ENCODE data around the gene MMP11.

Gene MMP11

DNA sequence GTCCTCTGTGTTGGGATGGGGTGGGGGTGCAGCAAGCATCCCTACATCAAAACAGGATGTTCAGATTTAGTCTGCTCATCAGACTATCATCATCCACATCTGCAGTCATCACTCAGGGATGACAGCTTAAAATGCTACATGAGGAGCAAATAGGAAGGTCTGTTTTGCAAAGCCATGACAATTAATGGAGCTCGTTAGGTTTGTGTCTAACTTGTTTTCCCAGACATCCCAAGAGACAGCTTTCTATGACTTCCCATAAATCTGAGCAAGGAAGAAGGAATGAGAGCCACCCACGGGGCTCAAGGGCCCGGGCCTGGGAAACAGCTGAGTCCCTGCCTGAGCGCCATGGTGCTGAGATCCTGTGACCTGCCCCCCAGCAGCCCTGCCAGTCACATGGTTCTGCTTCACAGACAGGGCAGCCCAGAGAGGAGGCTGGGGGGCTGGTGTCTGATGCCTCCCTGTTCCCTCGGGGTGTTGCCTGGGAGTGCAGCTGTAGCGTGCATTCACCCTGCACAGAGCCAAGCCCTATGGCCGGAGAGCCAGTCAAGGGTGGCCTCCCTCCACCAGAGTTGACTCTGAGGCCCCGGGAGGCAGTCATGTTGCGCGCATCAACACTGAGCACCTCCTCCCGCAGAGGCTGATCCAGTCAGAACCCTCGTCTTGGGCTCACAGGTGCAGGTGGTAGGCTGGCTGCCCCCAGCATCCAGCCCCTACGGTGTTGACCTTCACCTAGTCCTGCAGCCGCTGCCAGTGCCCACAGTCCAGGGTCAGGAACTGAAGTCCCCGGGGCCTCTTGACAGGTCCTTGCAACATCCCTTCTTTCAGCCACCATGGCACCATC, 54.1 kb downstream of the MMP11 start:
- peaks cover 91% of the 10 kb centered on the region for H3K36me3 ChIP-seq
- H3K4me1 ChIP-seq (ENCODE audit: control insufficient read depth in 1 of 2, insufficient read depth in 1 of 2, low read depth in 1 of 2, low read length in 1 of 2): no peaks in the 10 kb centered on the region
- no peaks in the 10 kb centered on the region for H3K9me3 ChIP-seq
- H3K27me3 ChIP-seq: no peaks in the 10 kb centered on the region
- H3K27ac ChIP-seq: no peak overlapping the region
- no peak overlapping the region for H3K4me3 ChIP-seq (ENCODE audit: low read depth in 1 of 2, low read length in 1 of 2)
- TF ChIP-seq, protein P1, sequence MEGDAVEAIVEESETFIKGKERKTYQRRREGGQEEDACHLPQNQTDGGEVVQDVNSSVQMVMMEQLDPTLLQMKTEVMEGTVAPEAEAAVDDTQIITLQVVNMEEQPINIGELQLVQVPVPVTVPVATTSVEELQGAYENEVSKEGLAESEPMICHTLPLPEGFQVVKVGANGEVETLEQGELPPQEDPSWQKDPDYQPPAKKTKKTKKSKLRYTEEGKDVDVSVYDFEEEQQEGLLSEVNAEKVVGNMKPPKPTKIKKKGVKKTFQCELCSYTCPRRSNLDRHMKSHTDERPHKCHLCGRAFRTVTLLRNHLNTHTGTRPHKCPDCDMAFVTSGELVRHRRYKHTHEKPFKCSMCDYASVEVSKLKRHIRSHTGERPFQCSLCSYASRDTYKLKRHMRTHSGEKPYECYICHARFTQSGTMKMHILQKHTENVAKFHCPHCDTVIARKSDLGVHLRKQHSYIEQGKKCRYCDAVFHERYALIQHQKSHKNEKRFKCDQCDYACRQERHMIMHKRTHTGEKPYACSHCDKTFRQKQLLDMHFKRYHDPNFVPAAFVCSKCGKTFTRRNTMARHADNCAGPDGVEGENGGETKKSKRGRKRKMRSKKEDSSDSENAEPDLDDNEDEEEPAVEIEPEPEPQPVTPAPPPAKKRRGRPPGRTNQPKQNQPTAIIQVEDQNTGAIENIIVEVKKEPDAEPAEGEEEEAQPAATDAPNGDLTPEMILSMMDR (IDR thresholded peaks at IDR 0.05): no peak

DNA sequence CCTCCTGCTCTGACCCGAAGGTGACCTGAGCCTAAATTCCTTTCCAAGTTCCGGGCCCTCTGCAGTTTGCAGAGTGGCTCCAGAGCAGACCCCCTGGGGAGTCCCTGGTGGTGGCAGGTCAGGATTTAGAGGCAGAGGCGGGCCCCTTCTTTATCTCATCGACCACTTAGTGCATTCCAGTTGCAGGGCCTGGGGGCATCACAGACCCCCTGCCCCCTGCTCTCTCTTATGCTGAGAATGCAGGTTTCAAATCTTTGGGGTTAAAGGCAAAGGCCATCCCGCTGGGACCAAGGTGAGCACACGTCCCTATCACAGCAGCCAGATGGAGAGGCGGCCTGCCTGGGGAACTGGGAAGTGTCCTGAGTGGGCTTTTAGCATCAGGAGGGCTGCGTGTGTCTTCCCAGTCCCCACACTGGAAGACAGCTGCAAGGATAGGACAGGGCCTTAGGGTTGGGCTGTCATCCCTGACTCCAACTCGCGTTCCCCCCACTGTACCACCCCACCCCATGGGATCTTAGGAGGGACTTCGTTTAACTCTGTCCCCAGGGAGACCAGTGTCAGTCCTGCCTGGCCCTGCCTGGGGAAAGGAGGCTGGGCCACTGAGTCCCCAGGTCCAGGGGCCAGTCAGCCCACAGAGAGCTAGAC, 54.8 kb downstream of the MMP11 start:
- TF ChIP-seq, protein P1 (IDR thresholded peaks at IDR 0.05): no peak
- Histone ChIP-seq H3K4me1 (ENCODE audit: control insufficient read depth in 1 of 2, insufficient read depth in 1 of 2, low read depth in 1 of 2, low read length in 1 of 2) (no peaks in the 10 kb centered on the region), H3K27me3 (no peaks in the 10 kb centered on the region), H3K36me3 (peaks cover 91% of the 10 kb centered on the region), H3K4me3 (ENCODE audit: low read depth in 1 of 2, low read length in 1 of 2) (no peak overlapping the region), H3K27ac (no peak overlapping the region), H3K9me3 (no peaks in the 10 kb centered on the region)

DNA sequence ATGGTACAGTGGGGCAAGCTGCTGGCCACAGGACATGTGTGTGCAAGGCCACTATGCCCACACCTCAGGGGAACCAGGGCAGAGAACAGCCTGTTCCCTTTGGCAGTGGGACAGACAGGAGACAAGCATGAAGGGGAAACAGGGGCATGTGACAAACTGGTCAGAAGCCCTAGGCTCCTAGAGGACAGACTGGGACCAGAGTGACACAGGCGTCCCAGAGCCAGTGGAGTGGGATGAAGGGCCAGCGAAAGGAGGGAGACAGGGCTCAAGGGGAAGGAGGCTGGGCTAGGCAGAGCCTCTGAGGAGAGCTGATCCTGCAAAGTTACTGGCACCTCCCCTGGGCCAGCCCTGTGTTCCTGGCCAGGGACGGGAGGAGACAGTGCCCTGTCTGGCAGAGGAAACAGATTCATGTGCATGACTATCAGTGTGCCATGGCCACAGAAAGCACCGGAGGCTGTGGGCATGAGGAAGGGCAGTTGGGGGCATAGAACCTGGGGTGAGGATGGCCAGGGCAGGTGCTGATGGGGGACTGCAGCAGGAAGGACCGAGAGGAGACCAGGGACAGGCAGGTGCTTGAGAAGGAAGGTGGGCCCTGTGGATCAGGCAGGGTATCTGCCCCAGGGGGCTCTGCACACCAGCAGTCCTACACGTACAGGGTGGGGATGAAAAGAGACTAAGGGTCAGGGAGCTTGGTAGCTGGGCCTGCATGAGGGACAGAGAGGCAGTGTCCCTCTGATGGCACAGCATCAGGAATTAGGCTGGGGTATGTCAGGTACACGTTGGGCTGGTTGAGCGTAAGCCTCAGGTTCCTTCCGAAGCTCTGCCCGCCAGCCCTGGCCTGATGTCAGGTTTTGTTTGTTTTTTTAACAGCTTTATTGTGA, 56.4 kb downstream of the MMP11 start:
- Histone ChIP-seq H3K36me3 (peaks cover 92% of the 10 kb centered on the region), H3K4me3 (ENCODE audit: low read depth in 1 of 2, low read length in 1 of 2) (no peak overlapping the region), H3K27me3 (no peaks in the 10 kb centered on the region), H3K4me1 (ENCODE audit: control insufficient read depth in 1 of 2, insufficient read depth in 1 of 2, low read depth in 1 of 2, low read length in 1 of 2) (no peaks in the 10 kb centered on the region), H3K27ac (no peak overlapping the region), H3K9me3 (no peaks in the 10 kb centered on the region)
- TF ChIP-seq, protein P1 (IDR thresholded peaks at IDR 0.05): no peak

DNA sequence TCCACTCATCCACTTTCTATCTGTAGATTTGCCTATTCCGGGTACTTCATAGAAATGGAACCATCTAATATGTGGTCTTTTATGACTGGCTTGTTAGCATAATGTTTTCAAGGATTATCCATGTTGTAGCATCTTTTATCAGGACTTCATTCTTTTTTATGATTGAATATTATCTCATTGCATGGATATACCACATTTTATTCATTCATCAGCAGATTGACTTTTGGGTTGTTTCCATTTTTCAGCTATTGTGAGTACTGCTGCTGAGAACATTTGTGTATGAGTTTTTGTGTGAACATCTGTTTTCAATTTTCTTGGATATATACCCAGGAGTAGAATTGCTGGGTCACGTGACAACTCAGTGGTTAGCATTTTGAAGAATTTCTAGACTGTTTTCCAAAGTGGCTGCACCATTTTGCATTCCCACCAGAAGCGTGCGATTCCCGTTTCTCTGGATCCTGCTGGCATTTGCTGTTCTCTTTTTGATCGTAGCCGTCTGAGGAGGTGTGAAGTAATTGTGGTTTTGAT, 57.3 kb downstream of the MMP11 start:
- Histone ChIP-seq H3K4me1 (ENCODE audit: control insufficient read depth in 1 of 2, insufficient read depth in 1 of 2, low read depth in 1 of 2, low read length in 1 of 2) (no peaks in the 10 kb centered on the region), H3K36me3 (peaks cover 92% of the 10 kb centered on the region), H3K27me3 (no peaks in the 10 kb centered on the region), H3K9me3 (no peaks in the 10 kb centered on the region), H3K4me3 (ENCODE audit: low read depth in 1 of 2, low read length in 1 of 2) (no peak overlapping the region), H3K27ac (no peak overlapping the region)
- TF ChIP-seq, protein P1 (IDR thresholded peaks at IDR 0.05): no peak

DNA sequence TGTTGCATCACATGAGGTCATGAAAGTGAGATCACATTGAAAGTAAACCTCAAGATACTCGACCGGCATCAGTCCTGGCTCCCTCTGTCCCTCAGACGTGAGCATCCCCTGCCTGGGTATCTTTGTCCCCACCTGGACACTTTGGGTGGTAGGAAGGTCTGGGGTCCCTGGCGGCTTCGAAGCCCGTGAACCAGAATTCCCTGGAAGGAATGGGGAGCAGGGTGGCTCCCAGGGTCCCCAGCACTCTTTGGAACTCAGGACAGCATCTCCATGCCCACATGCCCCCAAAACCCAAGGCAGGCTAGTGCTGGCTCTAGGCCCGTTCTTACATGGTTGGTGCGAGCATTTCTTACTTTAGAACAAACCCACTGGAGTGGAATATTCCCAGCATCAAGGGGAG, 58.6 kb downstream of the MMP11 start:
- TF ChIP-seq, protein P1 (IDR thresholded peaks at IDR 0.05): no peak
- Histone ChIP-seq H3K36me3 (peaks cover 90% of the 10 kb centered on the region), H3K9me3 (no peaks in the 10 kb centered on the region), H3K27ac (no peak overlapping the region), H3K27me3 (no peaks in the 10 kb centered on the region), H3K4me1 (ENCODE audit: control insufficient read depth in 1 of 2, insufficient read depth in 1 of 2, low read depth in 1 of 2, low read length in 1 of 2) (no peaks in the 10 kb centered on the region), H3K4me3 (ENCODE audit: low read depth in 1 of 2, low read length in 1 of 2) (no peak overlapping the region)

Measured in neutrophil (primary cell).